H1 (cell line): ENCODE results near the gene PRPF39.

Experiments
- ATF2 ChIP-seq: IDR thresholded peaks from 2 replicates; pipeline ENCODE4 v1.6.1; 2012; ENCODE audit warnings: low read length, inconsistent platforms
- BCL11A ChIP-seq, 2 experiments: IDR thresholded peaks; one replicate each; pipeline ENCODE4 v1.6.1; 2011; ENCODE audit warnings: low read depth in 2 of 2, low read length in 2 of 2, mild to moderate bottlenecking in 2 of 2
- CTCF ChIP-seq, 3 experiments: IDR thresholded peaks; 1 replicate in 2 of 3; 2 replicates in 1 of 3; pipeline versions ENCODE4 v1.5.1 to v1.6.1; 2011; ENCODE audit warnings: low read length in 3 of 3, mild to moderate bottlenecking in 3 of 3, inconsistent platforms in 2 of 3, low read depth in 1 of 3, moderate library complexity in 1 of 3; ENCODE audit not compliant: insufficient read depth in 1 of 3; ENCODE audit errors: control extremely low read depth in 1 of 3
- E2F6 ChIP-seq: IDR thresholded peaks from 2 replicates; pipeline ENCODE4 v1.6.1; 2012; ENCODE audit warnings: inconsistent platforms
- EP300 ChIP-seq, 2 experiments: IDR thresholded peaks; 1 replicate in 1 of 2; 2 replicates in 1 of 2; pipeline ENCODE4 v1.6.1; 2011 to 2012; ENCODE audit warnings: low read depth in 2 of 2, low read length in 2 of 2, mild to moderate bottlenecking in 2 of 2, borderline replicate concordance in 1 of 2, inconsistent platforms in 1 of 2, moderate library complexity in 1 of 2
- JUND ChIP-seq: IDR thresholded peaks from 2 replicates; pipeline ENCODE4 v1.6.1; 2011; ENCODE audit warnings: mild to moderate bottlenecking, improper control_type of control experiment, low read length
- POLR2AphosphoS5 ChIP-seq: IDR thresholded peaks from 2 replicates; pipeline ENCODE4 v1.6.1; 2011; ENCODE audit warnings: low read depth, low read length
- RAD21 ChIP-seq, 2 experiments: IDR thresholded peaks in 1 of 2; conservative IDR thresholded peaks in 1 of 2; 2 replicates each; pipeline ENCODE4 v1.6.1; 2011; ENCODE audit warnings: low read depth in 2 of 2, low read length in 2 of 2, improper control_type of control experiment in 1 of 2, inconsistent platforms in 1 of 2, mild to moderate bottlenecking in 1 of 2, moderate library complexity in 1 of 2
- RNF2 ChIP-seq: fragments of 200-900, 300-1000 bp; sonication (generic); IDR thresholded peaks from 2 replicates; pipeline ENCODE4 v1.7.1; 2016; ENCODE audit warnings: borderline replicate concordance, low read depth, mild to moderate bottlenecking, antibody characterized with exemption, low read length; ENCODE audit not compliant: poor library complexity, severe bottlenecking; ENCODE audit errors: missing control alignments
- SIN3A ChIP-seq, 2 experiments: IDR thresholded peaks in 1 of 2; conservative IDR thresholded peaks in 1 of 2; 2 replicates each; pipeline ENCODE4 v1.6.1; 2011 to 2012; ENCODE audit warnings: low read length in 2 of 2, improper control_type of control experiment in 1 of 2, low read depth in 1 of 2, mild to moderate bottlenecking in 1 of 2
- SP1 ChIP-seq: IDR thresholded peaks from 2 replicates; pipeline ENCODE4 v1.6.1; 2011; ENCODE audit warnings: low read depth, low read length

- no peak for TF ChIP-seq CTCF (IDR thresholded peaks at IDR 0.05; ENCODE audit: control extremely low read depth in 1 of 3, insufficient read depth in 1 of 3, low read depth in 1 of 3, low read length in 3 of 3)
- TF ChIP-seq E2F6 = no peak
- TF ChIP-seq BCL11A (IDR thresholded peaks at IDR 0.05; ENCODE audit: low read depth in 2 of 2, low read length in 2 of 2) = no peak
- no peak for TF ChIP-seq EP300 (IDR thresholded peaks at IDR 0.05; ENCODE audit: borderline replicate concordance in 1 of 2, low read depth in 2 of 2, low read length in 2 of 2)
- no peak for TF ChIP-seq JUND
- TF ChIP-seq SP1 = no peak
- TF ChIP-seq POLR2AphosphoS5 = no peak
- TF ChIP-seq ATF2 = no peak
- no peak for TF ChIP-seq RAD21 (IDR thresholded peaks at IDR 0.05 in 1 of 2, conservative IDR thresholded peaks at IDR 0.05 in 1 of 2; ENCODE audit: low read depth in 2 of 2, low read length in 2 of 2)
- TF ChIP-seq SIN3A (conservative IDR thresholded peaks at IDR 0.05 in 1 of 2, IDR thresholded peaks at IDR 0.05 in 1 of 2; ENCODE audit: low read depth in 1 of 2, low read length in 2 of 2) = no peak
- TF ChIP-seq RNF2 = no peak
These were observed 29.2 kb downstream of the PRPF39 start for GRCh38 chr14:45112896-45113781.
